HG02610 (cell line): ENCODE results near the gene KDM4F.

ENCODE experiments used
- ATAC-seq: cut with Tn5 transposase; IDR thresholded peaks from one replicate; pipeline ENCODE4 v1.9.1; 2021; ENCODE audit warnings: mild to moderate bottlenecking, moderate library complexity; ENCODE audit not compliant: unreplicated experiment

The KDM4F gene

DNA sequence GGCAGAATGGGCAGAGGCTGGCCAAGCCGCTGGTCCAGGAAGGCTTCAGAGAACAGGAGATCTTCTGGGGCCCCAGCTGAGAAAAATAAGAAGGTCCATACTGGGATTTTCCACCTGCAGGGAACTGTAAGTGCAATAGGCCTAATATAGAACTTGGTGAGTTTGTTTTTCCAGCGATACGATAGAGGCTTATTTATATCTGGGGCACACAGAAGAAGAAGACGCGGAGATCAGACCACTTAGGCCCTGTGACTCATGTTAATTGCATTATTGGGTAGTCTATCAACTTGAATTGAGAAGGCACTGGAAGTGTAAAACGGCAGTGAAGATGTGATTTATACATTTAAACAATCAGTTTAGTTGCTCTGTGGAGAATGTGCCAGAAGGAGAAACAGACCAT is 9.8 kb downstream of the KDM4F start:
- ATAC-seq: no peak

DNA sequence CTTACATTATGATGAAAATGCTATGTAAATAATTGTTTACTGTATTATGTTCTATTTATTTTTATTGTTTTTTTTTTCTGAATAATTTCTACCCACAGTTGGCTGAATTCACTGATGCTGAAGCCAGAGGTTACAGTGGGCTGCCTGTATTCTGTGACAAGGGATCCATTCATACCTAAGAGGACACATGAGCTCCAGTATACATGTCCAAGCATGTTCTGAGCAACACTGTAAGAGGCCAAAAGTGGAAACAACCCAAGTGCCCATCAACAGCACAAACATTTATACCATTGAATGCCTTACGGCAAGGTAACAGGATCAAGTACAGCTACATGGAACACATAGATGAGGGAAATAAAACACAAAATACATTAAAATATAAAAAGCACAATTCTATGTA is 16.1 kb downstream of the KDM4F start:
- ATAC-seq: no peak

DNA sequence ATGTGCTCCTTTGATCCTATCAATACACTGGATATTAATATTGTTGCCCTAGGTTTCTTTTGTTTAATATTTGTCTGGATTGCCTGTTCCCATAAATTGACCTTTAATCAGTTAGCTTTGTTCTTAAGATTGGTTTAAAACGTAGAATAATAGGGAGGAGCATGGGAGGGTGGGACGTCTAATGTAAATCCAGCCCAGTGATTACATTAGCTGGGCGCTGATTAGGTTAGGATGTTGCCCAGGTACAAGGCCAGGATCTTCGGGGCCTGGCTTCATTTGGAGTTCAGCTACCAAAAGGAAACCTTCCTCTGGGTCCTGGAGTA is 17.5 kb downstream of the KDM4F start, which contains the start of gene SRSF8:
TSS of gene SRSF8 (plus strand) at position 204 of the 323 bp plus-strand sequence. CDS start 308 bp downstream, outside the sequence.
- ATAC-seq: peak; percentile 35

DNA sequence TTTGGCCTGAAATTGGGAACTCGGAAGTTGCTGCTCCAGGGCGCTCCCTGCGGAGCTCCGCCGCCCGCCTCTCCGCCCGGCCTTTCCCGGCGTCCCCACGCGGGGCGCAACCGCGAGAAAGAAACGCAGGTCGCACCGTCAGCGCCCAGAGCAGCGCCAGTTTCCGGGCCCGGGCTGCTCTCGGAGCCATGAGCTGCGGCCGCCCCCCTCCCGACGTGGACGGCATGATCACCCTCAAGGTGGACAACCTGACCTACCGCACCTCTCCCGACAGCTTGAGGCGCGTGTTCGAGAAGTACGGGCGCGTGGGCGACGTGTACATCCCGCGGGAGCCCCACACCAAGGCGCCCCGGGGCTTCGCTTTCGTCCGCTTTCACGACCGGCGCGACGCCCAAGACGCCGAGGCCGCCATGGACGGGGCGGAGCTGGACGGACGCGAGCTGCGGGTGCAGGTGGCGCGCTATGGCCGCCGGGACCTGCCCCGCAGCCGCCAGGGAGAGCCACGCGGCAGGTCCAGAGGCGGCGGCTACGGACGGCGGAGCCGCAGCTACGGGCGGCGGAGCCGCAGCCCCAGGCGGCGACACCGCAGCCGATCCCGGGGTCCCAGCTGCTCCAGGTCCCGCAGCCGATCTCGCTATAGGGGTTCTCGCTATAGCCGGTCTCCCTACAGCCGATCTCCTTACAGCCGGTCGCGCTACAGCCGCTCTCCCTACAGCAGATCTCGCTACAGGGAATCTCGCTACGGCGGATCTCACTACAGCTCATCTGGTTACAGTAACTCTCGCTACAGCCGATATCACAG is 18.0 kb downstream of the KDM4F start:
- ATAC-seq: peak; percentile 60

DNA sequence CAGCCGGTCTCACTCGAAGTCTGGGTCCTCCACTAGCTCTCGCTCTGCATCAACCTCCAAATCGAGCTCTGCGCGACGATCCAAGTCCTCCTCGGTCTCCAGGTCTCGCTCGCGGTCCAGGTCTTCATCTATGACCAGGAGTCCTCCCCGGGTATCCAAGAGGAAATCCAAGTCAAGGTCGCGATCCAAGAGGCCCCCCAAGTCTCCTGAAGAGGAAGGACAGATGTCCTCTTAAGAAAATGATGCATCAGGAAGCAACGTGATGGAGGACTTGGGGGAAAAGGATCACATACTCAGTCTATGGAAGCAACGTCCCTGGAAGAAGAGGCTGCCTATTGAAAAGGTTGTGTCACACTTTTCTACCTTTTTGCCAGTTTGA is 18.6 kb downstream of the KDM4F start:
- ATAC-seq: no peak

DNA sequence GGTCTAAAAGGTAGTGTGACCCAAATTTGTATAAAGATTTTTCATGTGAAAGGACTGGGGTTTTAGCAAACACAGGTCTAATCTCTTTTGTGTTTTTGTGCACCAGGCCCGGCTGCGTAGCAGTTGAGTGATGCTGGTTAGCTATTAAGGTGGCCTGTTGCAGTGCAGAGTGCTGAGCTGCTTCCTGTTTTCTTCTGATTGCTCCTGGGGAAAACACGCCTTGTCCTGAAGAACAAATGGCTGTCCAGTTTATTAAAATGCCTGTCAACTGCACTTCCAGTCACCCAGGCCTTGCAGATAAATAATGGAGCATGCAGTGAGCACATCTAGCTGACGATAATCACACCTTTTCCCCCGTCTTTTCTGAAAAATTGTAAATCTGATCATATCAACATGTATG is 19.3 kb downstream of the KDM4F start:
- ATAC-seq: peak; percentile 73

DNA sequence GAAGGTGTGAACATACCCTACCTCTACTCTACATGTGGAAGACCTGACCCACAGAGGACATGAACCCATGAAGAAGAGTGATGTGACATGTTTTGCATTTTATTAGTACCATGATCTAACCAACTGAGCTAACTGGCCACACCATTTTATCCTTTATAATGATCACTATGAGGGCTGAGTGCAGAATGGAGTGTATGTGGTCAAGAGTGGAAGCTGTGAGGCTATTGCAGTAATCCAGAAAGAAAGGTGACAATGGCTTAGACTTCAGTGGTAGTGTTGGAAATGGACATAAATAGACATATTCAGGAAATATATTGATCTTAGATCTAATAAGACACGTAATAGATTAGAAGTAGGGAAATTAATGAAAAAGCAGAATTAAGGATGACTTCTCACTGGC is 21.2 kb downstream of the KDM4F start:
- no peak for ATAC-seq

DNA sequence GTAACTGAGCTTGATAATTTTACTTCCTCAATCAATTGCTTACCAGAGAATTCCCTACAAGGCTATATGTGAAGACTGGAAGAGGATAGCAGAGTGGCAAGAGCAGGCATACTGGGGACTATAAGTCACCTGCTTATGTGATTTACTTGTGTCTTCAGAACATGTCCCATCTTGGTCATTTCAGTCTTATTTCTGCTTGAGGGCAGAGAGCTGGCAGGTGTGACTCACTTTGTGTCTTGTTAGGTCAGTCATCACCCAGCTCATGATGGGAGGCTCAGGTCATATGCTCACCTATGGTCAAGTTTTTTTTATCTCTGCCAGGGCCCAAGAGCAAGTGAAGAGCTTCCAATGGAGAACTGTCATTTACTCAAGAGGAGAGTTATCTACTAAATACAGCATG is 23.7 kb downstream of the KDM4F start:
- ATAC-seq: no peak

DNA sequence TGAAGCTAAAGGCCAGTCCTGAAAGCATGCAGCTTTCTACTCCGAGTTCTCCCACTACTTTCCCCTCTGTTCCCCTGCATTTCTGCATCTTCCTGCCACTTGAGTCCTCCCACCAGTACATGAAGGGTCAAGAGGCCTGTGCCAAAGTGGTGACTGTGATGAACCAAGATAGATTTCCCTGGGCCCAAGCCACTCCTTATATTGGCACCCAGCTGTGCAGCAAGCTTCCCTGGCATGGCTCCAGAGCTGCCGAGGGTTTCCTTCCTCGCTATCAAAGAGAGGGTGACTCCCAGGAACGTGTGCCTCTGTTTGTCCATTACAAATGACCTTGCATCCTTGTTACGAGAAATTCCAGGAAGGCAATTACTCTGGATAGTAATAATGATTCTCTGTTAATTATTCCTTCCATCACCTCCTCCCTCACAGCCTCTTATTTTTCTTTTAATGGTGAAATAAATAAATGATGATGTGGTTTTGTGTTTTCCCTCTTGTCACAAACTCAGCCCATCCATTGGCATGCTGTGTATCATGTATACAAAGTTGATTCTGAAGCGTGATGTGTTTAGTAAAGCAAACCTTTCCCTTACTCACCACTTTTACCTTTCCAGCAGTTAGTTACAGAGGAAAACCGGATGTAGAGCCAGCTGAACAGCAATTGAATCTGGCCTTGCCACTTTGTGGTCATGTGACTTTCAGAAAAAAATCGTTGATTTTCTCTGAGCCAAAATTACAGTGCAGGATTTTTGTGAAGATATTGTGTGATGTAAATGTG is 25.8 kb downstream of the KDM4F start:
- ATAC-seq: no peak

DNA sequence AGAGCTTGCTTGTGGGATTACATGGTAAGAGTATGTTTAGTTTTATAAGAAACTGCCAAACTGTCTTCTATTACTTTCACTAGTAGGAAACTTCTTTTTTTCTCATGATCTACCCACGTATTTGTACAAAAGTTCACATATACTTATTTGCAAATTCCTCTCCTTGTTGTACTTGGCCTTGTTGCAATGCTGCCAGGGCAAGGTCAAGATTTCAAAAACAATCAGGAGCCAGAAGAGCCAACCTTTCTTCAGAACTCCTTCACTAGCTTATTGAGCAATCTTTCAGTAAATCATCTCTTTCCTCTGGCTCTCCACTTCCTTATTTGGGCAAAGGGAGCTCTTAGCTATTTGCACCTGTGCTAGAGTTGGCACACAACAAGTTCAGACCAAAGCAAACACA is 27.2 kb downstream of the KDM4F start:
- ATAC-seq: no peak

DNA sequence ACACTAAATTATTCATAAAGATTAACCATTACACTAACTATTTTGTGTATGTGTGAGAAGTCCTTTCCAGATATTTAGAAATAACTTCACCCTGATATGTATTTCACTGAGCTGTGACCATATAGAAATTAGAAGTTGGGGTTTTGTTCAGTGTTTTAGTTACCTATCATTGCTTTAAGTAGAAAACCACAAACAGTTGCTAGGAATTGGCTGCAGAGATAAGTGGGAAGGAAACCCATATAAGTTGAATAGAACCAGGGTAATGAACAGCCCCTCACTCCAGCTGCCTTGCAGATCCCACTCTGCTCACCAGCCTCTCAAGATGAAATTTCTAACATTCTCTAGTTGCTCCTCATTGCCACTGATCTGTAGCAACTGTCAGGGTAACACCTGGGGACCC is 27.8 kb downstream of the KDM4F start:
- no peak for ATAC-seq

DNA sequence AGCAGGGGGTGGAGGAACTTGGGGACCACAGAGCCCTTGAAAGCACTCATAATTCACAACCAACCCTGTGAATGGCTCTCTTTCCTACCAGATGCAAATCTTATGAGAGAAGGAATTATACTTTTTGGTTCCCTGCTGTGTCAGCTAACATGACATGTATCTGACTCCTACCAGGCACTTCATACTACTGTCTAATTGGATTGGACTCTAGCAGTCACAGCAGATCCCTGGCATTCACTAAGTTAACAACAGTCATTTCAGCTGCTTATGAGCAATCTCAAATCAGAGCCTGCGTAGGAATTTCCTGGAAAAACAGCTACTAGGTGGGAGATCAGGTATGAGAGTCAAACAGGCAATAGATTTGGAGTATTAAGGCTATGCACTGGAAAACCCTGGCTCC is 29.3 kb downstream of the KDM4F start:
- no peak for ATAC-seq

DNA sequence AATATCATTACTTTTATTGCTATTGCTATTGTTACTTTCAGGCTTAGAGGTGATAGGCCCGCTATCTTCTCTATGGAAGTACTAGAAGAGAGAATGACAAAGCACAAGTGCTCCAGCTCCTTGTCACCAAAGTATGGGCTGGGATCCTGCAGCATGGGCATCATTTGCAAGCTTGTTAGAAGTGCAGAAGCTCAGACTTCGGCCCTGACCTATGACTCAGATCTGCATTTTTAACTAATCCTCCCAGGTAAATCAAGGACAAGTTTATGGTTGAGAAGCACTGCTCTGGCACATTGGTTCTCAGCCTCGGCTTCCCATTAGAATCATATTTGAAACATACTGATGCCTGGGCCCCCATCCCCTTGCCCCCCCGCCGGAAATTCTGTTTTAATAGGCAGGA is 31.8 kb downstream of the KDM4F start:
- ATAC-seq: no peak

DNA sequence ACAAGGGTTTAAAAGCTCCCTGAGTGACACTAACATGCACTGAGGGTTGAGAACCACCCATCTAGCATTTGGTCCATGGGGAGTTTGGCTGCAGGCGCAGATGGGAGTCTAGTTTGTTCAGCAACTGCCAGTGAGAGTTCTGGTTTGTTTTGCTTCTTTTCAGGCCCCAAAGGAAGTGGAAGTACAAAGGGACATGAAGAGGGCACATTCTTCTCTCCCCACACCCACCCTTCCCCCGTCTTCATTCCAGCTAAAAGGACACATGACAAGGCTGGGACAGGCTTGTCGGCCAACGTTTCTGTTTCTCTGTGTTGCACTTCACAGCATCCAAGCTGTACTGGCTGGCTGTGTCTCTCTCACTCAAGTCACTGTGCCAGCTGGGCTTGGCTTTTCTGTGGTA is 32.2 kb downstream of the KDM4F start:
- ATAC-seq: no peak

DNA sequence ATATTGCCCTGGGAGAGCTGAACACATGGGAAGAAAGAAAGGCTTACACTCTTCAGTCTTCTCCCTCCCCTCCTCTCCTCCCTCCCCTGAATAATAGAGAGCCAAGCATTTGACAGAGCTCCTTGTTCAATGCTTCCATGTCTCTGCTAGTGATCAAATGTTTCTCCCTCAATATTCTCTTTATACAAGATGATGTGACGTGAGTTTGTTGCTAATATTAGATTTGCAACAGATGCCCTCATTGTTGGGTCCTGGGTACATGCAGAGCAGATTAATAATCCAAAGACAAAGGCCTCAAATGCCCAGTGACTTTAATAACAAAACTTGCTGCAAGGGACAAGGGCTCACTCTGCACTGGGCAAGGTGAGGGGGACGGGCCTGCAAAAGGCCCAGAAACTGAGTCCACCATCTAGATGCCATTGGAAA is 33.4 kb downstream of the KDM4F start:
- no peak for ATAC-seq

DNA sequence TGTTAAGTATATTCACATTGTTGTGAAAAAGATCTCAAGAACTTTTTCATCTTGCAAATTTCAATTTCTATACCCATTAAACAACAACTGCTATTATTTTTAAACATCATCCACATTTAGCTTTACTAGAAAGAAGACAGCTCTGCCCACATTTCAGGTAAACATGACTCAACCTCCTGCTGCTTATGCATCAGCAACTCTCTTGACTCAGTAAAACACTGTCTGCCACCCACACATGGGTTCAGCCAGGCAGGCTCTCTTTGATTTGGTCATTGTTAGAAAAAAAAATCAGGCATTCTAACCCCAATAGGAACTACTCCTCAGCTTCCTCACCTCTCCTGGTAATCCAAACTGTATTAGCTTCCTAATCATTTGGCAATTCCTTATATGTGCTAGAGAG is 35.3 kb downstream of the KDM4F start:
- ATAC-seq: peak; percentile 46

DNA sequence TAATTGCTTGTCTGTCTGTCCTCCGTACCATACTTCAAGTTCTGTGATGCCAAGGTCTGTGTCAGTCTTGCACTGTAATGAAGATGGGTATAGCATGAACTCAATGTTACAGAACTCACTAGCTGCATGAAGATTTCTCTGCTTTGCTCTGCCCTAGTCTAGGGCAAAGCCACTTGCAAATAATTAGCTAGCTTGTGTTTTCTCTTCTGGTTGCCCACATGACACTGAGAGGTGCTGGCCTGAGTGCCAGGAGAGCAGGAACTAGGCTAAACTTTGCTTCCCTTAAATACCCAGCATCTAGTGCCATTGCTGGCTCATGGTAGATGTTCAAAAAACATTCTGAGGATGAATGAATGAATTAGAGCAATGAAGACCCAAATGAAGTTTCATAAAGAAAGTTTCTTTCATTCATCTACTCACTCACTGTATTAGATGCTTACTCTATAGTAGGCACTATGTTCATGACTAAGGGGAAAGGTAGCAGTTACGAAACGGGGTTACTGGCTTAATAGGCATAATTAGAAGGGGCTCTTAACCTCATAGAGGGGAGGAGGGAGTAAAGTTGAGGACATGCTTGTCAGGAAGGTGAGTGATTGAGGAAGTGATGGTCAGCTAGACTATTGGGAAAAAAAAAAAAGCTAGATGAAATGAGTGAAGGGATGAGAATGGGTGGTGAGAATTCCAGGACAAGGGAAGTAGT is 36.0 kb downstream of the KDM4F start:
- no peak for ATAC-seq

DNA sequence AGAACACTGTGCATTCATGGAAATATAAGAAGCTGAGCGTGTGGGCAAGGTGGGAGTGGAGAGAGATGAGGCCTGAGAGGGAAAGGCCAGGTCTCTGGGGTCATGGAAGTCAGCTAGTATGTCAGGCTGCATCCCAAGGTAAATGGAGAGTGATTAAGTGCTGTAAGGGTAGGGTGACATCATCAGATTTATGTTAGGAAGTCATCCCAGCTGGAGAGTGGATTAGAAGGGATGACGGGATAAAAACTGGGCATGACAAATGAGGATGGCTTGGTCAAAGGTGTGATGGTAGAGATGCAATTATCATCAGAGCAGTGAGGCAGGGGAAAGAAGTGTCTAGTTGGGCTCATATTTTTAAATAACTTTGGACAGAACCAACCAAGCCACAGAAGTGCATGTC is 36.9 kb downstream of the KDM4F start:
- no peak for ATAC-seq

DNA sequence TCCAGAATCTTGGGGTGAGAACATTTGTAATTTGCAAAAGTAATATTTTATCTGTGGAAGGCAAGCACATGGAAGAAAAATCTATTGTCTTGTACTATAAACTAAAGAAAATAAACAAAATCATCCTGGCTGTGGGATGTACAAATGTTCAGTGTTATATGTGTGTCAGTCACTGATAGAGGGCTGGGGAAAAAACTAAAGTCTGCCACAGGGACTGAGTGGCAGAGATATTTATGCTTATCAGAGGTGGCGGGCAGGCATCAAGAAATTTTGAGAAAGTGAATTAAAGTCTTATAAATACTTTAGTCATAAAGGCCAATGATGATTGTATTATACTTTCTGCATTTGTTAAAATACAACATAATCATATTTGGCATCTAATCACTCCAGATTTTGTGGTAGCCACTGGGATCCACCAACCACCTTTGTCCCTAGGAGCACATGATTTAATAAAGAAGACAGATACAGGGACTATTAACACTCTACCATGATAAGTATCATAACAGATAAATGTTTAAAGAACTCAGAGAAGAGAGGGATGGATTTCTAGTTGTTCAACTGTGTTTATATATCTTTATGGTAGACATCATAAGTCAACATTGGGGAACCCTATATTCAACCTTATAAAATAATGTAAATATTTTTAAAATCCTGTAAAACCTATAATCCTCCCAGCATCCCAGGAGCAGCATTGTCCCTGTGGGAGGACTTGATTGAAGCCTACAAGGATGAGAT is 37.8 kb downstream of the KDM4F start:
- no peak for ATAC-seq

DNA sequence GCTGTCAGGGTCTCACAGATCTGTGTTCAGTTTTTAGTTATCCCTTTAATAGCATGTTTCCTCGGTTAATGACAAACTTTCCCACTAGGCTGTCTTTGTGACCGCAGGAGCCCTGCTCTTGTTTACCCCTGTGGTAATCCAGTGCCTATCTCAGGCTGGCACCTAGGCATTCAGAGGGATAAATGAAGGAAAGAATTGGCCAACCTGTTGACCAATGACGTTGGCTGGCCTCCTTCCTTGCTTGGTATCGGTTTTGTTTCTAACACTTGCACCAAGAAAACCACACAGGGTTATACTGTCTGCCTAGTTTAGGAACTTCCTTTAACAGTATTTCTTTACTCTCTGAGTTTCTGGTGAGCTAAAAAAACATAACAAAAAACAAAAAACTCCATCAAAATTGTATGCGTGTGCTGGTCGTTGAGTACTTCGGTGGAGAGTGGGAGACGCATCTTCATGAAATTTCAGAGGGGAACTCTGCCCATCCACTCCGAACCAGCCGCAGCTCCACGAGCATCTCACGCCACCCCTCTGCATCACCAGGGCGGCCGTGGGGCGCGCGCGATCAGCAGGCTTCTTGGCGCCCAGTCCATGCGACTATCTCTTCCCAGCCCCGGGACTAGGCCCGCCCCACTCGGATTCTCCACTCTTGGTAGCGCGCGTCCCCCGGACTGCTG is 39.9 kb downstream of the KDM4F start:
- peak; percentile 41 for ATAC-seq
